ENCODE results near the gene EML5.

EML5 gene

DNA sequence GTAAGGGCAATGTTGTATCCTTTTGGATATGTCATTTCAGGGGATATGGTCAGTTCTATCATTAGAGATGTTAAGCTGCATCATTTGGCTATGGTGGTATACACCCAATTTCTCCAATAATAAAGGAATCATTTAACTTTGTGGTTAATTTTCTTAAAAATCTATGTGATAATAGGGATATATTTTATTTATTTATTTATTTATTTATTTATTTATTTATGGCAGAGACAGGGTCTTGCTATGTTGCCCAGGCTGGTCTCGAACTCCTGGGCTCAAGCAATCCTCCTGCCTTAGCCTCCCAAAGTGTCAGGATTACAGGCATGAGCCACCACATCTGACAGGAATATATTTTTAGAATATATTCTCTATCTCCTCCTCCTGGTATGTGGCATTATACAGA lies 85.7 kb downstream of the EML5 start:
- DNase-seq (ENCODE audit: low spot score): no peak
- TF ChIP-seq, protein P1, sequence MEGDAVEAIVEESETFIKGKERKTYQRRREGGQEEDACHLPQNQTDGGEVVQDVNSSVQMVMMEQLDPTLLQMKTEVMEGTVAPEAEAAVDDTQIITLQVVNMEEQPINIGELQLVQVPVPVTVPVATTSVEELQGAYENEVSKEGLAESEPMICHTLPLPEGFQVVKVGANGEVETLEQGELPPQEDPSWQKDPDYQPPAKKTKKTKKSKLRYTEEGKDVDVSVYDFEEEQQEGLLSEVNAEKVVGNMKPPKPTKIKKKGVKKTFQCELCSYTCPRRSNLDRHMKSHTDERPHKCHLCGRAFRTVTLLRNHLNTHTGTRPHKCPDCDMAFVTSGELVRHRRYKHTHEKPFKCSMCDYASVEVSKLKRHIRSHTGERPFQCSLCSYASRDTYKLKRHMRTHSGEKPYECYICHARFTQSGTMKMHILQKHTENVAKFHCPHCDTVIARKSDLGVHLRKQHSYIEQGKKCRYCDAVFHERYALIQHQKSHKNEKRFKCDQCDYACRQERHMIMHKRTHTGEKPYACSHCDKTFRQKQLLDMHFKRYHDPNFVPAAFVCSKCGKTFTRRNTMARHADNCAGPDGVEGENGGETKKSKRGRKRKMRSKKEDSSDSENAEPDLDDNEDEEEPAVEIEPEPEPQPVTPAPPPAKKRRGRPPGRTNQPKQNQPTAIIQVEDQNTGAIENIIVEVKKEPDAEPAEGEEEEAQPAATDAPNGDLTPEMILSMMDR (IDR thresholded peaks at IDR 0.05; ENCODE audit: borderline replicate concordance, control extremely low read depth, extremely low read depth, insufficient read depth, missing control alignments): no peak
- in situ Hi-C loops (cut with MboI; ENCODE audit: low sequenced_read_pairs, unreplicated experiment): no loop called here

GRCh38 chr14:88706425-88706824 lies 86.3 kb downstream of the EML5 start:
- in situ Hi-C loops (cut with MboI; ENCODE audit: low sequenced_read_pairs, unreplicated experiment): no loop called here
- no peak for DNase-seq (ENCODE audit: low spot score)
- TF ChIP-seq, protein P1 (IDR thresholded peaks at IDR 0.05; ENCODE audit: borderline replicate concordance, control extremely low read depth, extremely low read depth, insufficient read depth, missing control alignments): no peak

DNA sequence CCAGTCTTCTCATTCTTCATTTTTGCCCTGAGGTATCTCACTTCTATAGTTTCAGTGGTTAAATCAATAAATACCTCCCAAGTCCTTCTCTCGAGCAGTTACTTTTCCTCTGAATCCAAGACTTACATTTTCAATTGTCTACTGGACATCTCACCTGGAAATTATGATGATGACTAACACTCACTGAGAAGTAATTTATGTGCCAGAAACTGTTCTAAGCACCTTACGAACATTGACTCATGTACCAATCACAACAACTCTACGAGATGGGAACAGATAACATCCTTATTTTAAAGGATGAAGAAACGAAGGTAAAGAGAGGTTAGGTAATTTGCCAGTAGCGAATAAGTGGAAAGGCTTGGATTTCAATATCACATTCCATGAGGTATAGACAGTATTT lies 94.1 kb downstream of the EML5 start:
- no peak for DNase-seq (ENCODE audit: low spot score)
- in situ Hi-C loops (cut with MboI; ENCODE audit: low sequenced_read_pairs, unreplicated experiment): no loop called here
- TF ChIP-seq, protein P1 (IDR thresholded peaks at IDR 0.05; ENCODE audit: borderline replicate concordance, control extremely low read depth, extremely low read depth, insufficient read depth, missing control alignments): no peak

- DNase-seq (ENCODE audit: low spot score): no peak
- TF ChIP-seq, protein P1 (IDR thresholded peaks at IDR 0.05; ENCODE audit: borderline replicate concordance, control extremely low read depth, extremely low read depth, insufficient read depth, missing control alignments): no peak
- in situ Hi-C loops (cut with MboI; ENCODE audit: low sequenced_read_pairs, unreplicated experiment): no loop called here
Observed at GRCh38 chr14:88695870-88696269, 96.9 kb downstream of the EML5 start.

DNA sequence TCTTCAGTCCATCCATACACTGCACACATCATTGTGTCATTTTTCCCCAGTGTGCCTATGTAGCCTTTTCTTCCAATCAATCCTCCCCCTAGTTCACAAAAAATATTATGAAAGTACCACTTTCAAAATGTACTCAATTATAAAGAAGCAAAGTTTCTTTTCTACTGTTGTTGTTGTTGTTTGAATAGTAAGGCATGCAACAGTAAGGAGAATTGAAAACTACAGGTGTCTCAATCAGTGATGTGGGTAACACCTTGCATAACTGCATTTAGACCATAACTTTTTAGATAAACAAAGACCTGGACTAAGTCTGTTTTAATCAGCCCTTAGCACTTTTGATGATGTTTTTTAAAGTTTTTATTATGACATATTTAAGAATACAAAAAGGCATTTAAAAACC lies 104.4 kb downstream of the EML5 start:
- in situ Hi-C loops (cut with MboI; ENCODE audit: low sequenced_read_pairs, unreplicated experiment): no loop called here
- DNase-seq (ENCODE audit: low spot score): no peak
- TF ChIP-seq, protein P1 (IDR thresholded peaks at IDR 0.05; ENCODE audit: borderline replicate concordance, control extremely low read depth, extremely low read depth, insufficient read depth, missing control alignments): no peak

DNA sequence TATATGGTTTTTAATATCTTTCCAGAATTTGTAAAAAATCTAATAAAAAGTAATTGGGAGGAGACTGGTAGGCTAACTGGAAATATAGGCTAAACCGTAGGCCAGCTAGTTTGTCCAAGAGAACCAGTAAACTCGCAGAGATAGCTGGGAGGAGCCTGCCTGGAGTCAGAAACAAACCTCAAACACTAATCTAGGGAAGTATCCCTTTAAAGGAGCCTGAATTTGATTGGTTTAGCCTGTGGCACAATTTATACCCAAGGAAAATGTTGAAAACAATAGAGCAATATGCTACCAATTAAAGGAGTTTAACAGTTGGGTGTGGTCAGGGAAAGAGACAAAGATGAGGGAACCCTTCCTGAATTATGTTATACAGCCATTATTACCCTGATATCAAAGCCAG lies 109.6 kb downstream of the EML5 start:
- in situ Hi-C loops (cut with MboI; ENCODE audit: low sequenced_read_pairs, unreplicated experiment): no loop called here
- TF ChIP-seq, protein P1 (IDR thresholded peaks at IDR 0.05; ENCODE audit: borderline replicate concordance, control extremely low read depth, extremely low read depth, insufficient read depth, missing control alignments): no peak
- DNase-seq (ENCODE audit: low spot score): no peak
